Neural progenitor cell (in vitro differentiated cells): ENCODE results near the gene TTLL8. TPM values are rescaled to one million over a fixed set of nuclear protein-coding genes. Genes with fewer than 3 reads are reported as not detected.

Experiments
- DNase-seq: peaks from one replicate; pipeline ENCODE4 v3.0.0-alpha.2; 2016; ENCODE audit warnings: low spot score
- H2AFZ ChIP-seq: fragments of 200-600 bp; sonication (generic); replicated peaks from 2 replicates; pipeline ENCODE4 v1.6.1; 2016; ENCODE audit warnings: antibody characterized with exemption
- H3F3A ChIP-seq: fragments of 200-600 bp; sonication (generic); 2 replicates; pipeline ENCODE4 v1.6.1; 2016; ENCODE audit warnings: antibody characterized with exemption, low read depth
- H3K27ac ChIP-seq: fragments of 200-600 bp; sonication (generic); 2 replicates; pipeline ENCODE4 v1.5.1; 2016; ENCODE audit warnings: mild to moderate bottlenecking
- H3K27me3 ChIP-seq: fragments of 200-600 bp; sonication (generic); 2 replicates; pipeline ENCODE4 v1.6.1; 2016; ENCODE audit warnings: mild to moderate bottlenecking, moderate library complexity
- H3K36me3 ChIP-seq: fragments of 200-600 bp; sonication (generic); 2 replicates; pipeline ENCODE4 v1.5.1; 2016
- H3K4me1 ChIP-seq: fragments of 200-600 bp; sonication (generic); 2 replicates; pipeline ENCODE4 v1.6.1; 2016; ENCODE audit warnings: mixed run types
- H3K4me2 ChIP-seq: fragments of 200-600 bp; sonication (generic); 2 replicates; pipeline ENCODE4 v1.6.1; 2016
- H3K4me3 ChIP-seq: fragments of 200-600 bp; sonication (generic); 2 replicates; pipeline ENCODE4 v1.5.1; 2016
- H3K79me2 ChIP-seq: fragments of 200-600 bp; sonication (generic); 2 replicates; pipeline ENCODE4 v1.6.1; 2016; ENCODE audit warnings: low read depth
- H3K9ac ChIP-seq: fragments of 200-600 bp; sonication (generic); 2 replicates; pipeline ENCODE4 v1.6.1; 2016
- H3K9me3 ChIP-seq: fragments of 200-600 bp; sonication (generic); 2 replicates; pipeline ENCODE4 v1.5.1; 2016; ENCODE audit warnings: low read depth
- H4K20me1 ChIP-seq: fragments of 200-600 bp; sonication (generic); 2 replicates; pipeline ENCODE4 v1.6.1; 2016; ENCODE audit warnings: low read depth
- H3K27ac Mint-ChIP-seq: 3 replicates; pipeline ENCODE4 v1.8.0; 2021; ENCODE audit warnings: mixed read lengths
- H3K27me3 Mint-ChIP-seq: 2 replicates; pipeline ENCODE4 v1.8.0; 2022; ENCODE audit warnings: low read depth, mild to moderate bottlenecking, inconsistent platforms, moderate library complexity, mixed read lengths; ENCODE audit not compliant: insufficient read depth
- H3K36me3 Mint-ChIP-seq: 3 replicates; pipeline ENCODE4 v1.8.0; 2021; ENCODE audit warnings: mixed read lengths
- H3K4me1 Mint-ChIP-seq: 3 replicates; pipeline ENCODE4 v1.8.0; 2021; ENCODE audit warnings: mixed read lengths
- H3K4me3 Mint-ChIP-seq: 3 replicates; pipeline ENCODE4 v1.8.0; 2021; ENCODE audit warnings: mild to moderate bottlenecking, moderate library complexity, mixed read lengths
- H3K9me3 Mint-ChIP-seq: 3 replicates; pipeline ENCODE4 v1.8.0; 2020; ENCODE audit warnings: mixed read lengths
- CTCF ChIP-seq: fragments of 200-600 bp; sonication (generic); IDR thresholded peaks from 2 replicates; pipeline ENCODE4 v1.5.1; 2017; ENCODE audit warnings: antibody characterized with exemption, mild to moderate bottlenecking
- EZH2 ChIP-seq: fragments of 200-600 bp; sonication (generic); IDR thresholded peaks from 2 replicates; pipeline ENCODE4 v1.6.1; 2017; ENCODE audit warnings: antibody characterized with exemption, mild to moderate bottlenecking, moderate library complexity
- EZH2phosphoT487 ChIP-seq: fragments of 200-600 bp; sonication (generic); IDR thresholded peaks from 2 replicates; pipeline ENCODE4 v1.6.1; 2017; ENCODE audit warnings: antibody characterized with exemption
- total RNA-seq: library from RNA; depleted of rRNA; stranded (reverse); fragments of >200 nt; gene quantifications from 2 replicates; pipeline ENCODE4 v1.2.3, GENCODE V29; 2015; ENCODE audit warnings: low replicate concordance

The TTLL8 gene
- total RNA-seq, 1 donor from 2014 or later: not detected

DNA sequence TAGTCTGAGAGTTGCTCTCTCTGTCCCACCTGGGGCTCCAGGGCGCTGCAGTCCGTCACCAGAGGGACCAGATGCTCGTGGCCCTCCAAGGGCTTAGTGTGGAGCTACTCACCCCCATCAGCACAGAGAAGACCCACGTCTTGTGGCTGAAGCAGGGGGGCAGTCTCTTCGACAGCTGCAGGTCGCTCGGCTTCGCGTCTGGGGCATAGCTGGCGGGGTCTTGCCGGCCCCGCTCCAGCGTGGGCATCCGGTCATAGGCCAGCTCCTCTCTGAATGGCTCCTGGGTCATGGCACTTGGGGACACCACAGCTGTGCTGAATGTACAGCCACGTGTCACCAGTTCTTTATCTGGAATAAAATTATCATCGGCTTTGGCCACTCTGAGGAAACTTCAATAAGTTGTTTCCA is 26.5 kb upstream of the TTLL8 start:
- H2AFZ ChIP-seq: no peak overlapping the region
- Mint-ChIP-seq H3K4me1 (peaks cover 22% of the 10 kb centered on the region), H3K27ac (no peak overlapping the region), H3K4me3 (no peak overlapping the region), H3K9me3 (peaks cover 14% of the 10 kb centered on the region), H3K27me3 (peaks cover 12% of the 10 kb centered on the region), H3K36me3 (no peaks in the 10 kb centered on the region)
- no peaks in the 10 kb centered on the region for H3K4me1 ChIP-seq
- H3K79me2 ChIP-seq: no peaks in the 10 kb centered on the region
- no peaks in the 10 kb centered on the region for H3K27me3 ChIP-seq
- no peaks in the 10 kb centered on the region for H4K20me1 ChIP-seq
- H3K4me2 ChIP-seq: no peak overlapping the region
- H3K36me3 ChIP-seq: no peaks in the 10 kb centered on the region
- H3K27ac ChIP-seq: no peak overlapping the region
- H3K4me3 ChIP-seq: no peak overlapping the region
- H3F3A ChIP-seq: no peaks in the 10 kb centered on the region
- H3K9me3 ChIP-seq: no peaks in the 10 kb centered on the region
- no peak overlapping the region for H3K9ac ChIP-seq
- DNase-seq: no peak
- TF ChIP-seq EZH2: no peak
- TF ChIP-seq CTCF: no peak
- no peak for TF ChIP-seq EZH2phosphoT487

DNA sequence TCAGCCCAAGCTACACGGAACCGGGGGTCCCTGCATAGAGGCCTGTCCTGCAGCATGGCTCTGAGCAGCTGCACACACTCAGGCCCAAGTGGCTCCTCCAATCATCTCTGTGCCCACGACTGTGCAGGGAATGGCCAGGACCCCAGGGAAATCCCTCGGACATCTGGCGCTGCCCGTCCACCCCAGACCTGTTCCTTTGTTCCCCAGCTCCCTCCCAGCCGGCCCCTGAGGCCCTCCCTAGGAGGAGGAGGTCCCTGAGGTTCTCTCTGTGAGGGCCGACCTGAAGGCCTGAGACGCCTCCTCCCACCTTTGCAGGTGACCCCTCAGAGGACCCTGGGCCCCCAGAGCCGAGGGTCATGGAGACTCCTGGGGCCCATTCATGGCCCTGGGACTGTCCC is 26.0 kb upstream of the TTLL8 start:
- Mint-ChIP-seq H3K4me3 (no peak overlapping the region), H3K27me3 (peaks cover 7% of the 10 kb centered on the region), H3K36me3 (no peaks in the 10 kb centered on the region), H3K9me3 (peaks cover 8% of the 10 kb centered on the region), H3K27ac (no peak overlapping the region), H3K4me1 (peaks cover 26% of the 10 kb centered on the region)
- Histone ChIP-seq H3K4me1 (no peaks in the 10 kb centered on the region), H3F3A (no peaks in the 10 kb centered on the region), H3K27ac (no peak overlapping the region), H3K36me3 (no peaks in the 10 kb centered on the region), H3K27me3 (no peaks in the 10 kb centered on the region), H4K20me1 (no peaks in the 10 kb centered on the region), H3K4me2 (no peak overlapping the region), H3K79me2 (no peaks in the 10 kb centered on the region), H3K9me3 (no peaks in the 10 kb centered on the region), H3K9ac (no peak overlapping the region), H3K4me3 (no peak overlapping the region), H2AFZ (no peak overlapping the region)
- TF ChIP-seq CTCF (no peak), EZH2 (no peak), EZH2phosphoT487 (no peak)
- DNase-seq: no peak

- no peak overlapping the region for H3K4me3 ChIP-seq
- Mint-ChIP-seq H3K27ac (no peak overlapping the region), H3K9me3 (peaks cover 8% of the 10 kb centered on the region), H3K4me3 (no peak overlapping the region), H3K4me1 (peaks cover 26% of the 10 kb centered on the region), H3K36me3 (no peaks in the 10 kb centered on the region), H3K27me3 (peaks cover 7% of the 10 kb centered on the region)
- no peaks in the 10 kb centered on the region for H3K4me1 ChIP-seq
- no peak overlapping the region for H3K9ac ChIP-seq
- no peaks in the 10 kb centered on the region for H3K36me3 ChIP-seq
- DNase-seq: no peak
- H3K27me3 ChIP-seq: no peaks in the 10 kb centered on the region
- no peaks in the 10 kb centered on the region for H3K79me2 ChIP-seq
- no peak overlapping the region for H3K27ac ChIP-seq
- no peaks in the 10 kb centered on the region for H3K9me3 ChIP-seq
- no peak overlapping the region for H2AFZ ChIP-seq
- H3K4me2 ChIP-seq: no peak overlapping the region
- no peaks in the 10 kb centered on the region for H3F3A ChIP-seq
- TF ChIP-seq CTCF (no peak), EZH2 (no peak), EZH2phosphoT487 (no peak)
- H4K20me1 ChIP-seq: no peaks in the 10 kb centered on the region
Observed at GRCh38 chr22:50083462-50084079, 25.5 kb upstream of the TTLL8 start.
